MM.1S (cell line): ENCODE data around the gene LRRC10.

Experiments
- CTCF ChIP-seq: fragments of 300-600 bp; sonication (generic); IDR thresholded peaks from 2 replicates; pipeline ENCODE4 v1.5.1; 2016; ENCODE audit warnings: antibody characterized with exemption, low read length, mixed read lengths
- EZH2 ChIP-seq: fragments of 300-600 bp; sonication (generic); optimal IDR thresholded peaks from 2 replicates; pipeline ENCODE3; 2017; ENCODE audit warnings: low read depth, mild to moderate bottlenecking, antibody characterized with exemption, low read length, mixed read lengths
- EZH2phosphoT487 ChIP-seq: fragments of 300-600 bp; sonication (generic); IDR thresholded peaks from 2 replicates; pipeline ENCODE4 v1.6.1; 2018; ENCODE audit warnings: antibody characterized with exemption, low read length

DNA sequence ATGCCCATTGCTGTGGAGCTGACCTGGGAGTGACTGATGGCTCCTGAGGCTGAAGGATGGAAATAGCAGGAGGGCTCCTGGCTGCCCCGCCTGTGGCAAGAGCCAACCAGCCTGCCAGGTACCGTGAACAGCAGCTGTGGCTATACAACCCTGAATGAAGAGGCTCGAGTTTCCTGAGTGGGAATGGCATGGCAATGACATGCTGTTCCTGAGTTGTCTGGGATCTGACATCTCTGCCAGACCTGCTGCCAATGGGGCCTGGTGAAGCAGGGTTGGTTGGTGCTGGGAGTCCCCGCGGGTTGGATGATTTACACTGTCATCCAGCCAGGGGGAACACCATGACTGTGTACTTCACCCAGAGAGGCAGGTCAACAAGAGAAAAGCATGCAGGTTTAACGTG is 31.8 kb upstream of the LRRC10 start:
- TF ChIP-seq CTCF (no peak), EZH2phosphoT487 (no peak), EZH2 (no peak)
